ENCODE measurements around the gene DBNDD1. TPM values are rescaled to one million over a fixed set of nuclear protein-coding genes. Genes with fewer than 3 reads are reported as not detected.

Gene DBNDD1
- total RNA-seq, 1 experiment from 2014 or later, result 32.3 TPM

DNA sequence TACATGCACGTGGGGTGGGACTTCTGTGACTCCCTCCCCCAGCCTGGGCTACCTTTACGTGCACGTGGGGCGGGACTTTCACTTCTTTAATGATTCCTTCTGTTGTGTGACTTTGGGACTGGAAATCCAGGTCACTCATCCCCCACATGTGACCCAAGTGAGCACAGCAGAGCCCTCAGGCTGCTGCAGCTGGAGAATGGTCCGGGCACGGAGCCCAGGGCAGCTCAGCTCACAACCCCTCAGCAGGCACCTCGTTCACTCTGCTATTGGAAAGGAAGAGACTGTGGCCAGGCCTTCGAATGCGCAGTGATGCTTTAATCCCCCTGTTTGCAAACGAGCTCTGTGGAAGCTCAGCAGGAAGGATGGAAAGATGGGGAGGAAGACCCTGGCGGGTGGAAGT lies 14.7 kb downstream of the DBNDD1 start:
- TF ChIP-seq, protein P1, sequence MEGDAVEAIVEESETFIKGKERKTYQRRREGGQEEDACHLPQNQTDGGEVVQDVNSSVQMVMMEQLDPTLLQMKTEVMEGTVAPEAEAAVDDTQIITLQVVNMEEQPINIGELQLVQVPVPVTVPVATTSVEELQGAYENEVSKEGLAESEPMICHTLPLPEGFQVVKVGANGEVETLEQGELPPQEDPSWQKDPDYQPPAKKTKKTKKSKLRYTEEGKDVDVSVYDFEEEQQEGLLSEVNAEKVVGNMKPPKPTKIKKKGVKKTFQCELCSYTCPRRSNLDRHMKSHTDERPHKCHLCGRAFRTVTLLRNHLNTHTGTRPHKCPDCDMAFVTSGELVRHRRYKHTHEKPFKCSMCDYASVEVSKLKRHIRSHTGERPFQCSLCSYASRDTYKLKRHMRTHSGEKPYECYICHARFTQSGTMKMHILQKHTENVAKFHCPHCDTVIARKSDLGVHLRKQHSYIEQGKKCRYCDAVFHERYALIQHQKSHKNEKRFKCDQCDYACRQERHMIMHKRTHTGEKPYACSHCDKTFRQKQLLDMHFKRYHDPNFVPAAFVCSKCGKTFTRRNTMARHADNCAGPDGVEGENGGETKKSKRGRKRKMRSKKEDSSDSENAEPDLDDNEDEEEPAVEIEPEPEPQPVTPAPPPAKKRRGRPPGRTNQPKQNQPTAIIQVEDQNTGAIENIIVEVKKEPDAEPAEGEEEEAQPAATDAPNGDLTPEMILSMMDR (IDR thresholded peaks at IDR 0.05), result no peak
- TF ChIP-seq TCF7L2 (IDR thresholded peaks at IDR 0.05; ENCODE audit: low read depth, low read length) (no peak), POLR2AphosphoS5 (IDR thresholded peaks at IDR 0.05; ENCODE audit: low read depth, low read length) (no peak), SIN3A (IDR thresholded peaks at IDR 0.05; ENCODE audit: borderline replicate concordance, insufficient read depth, low read depth, low read length) (no peak)
- TF ChIP-seq, protein P2, sequence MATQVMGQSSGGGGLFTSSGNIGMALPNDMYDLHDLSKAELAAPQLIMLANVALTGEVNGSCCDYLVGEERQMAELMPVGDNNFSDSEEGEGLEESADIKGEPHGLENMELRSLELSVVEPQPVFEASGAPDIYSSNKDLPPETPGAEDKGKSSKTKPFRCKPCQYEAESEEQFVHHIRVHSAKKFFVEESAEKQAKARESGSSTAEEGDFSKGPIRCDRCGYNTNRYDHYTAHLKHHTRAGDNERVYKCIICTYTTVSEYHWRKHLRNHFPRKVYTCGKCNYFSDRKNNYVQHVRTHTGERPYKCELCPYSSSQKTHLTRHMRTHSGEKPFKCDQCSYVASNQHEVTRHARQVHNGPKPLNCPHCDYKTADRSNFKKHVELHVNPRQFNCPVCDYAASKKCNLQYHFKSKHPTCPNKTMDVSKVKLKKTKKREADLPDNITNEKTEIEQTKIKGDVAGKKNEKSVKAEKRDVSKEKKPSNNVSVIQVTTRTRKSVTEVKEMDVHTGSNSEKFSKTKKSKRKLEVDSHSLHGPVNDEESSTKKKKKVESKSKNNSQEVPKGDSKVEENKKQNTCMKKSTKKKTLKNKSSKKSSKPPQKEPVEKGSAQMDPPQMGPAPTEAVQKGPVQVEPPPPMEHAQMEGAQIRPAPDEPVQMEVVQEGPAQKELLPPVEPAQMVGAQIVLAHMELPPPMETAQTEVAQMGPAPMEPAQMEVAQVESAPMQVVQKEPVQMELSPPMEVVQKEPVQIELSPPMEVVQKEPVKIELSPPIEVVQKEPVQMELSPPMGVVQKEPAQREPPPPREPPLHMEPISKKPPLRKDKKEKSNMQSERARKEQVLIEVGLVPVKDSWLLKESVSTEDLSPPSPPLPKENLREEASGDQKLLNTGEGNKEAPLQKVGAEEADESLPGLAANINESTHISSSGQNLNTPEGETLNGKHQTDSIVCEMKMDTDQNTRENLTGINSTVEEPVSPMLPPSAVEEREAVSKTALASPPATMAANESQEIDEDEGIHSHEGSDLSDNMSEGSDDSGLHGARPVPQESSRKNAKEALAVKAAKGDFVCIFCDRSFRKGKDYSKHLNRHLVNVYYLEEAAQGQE (IDR thresholded peaks at IDR 0.05; ENCODE audit: insufficient read depth in 1 of 2, low read depth in 2 of 2, low read length in 1 of 2), result no peak
- ATAC-seq (no peak), DNase-seq (ENCODE audit: low read depth, low spot score) (no peak)
- intact Hi-C loops (cut with micrococcal nuclease; ENCODE audit: unreplicated experiment) (no loop called here), in situ Hi-C loops (cut with HindIII; ENCODE audit: low pct_unique_long_range_greater_than_20kb, low sequenced_read_pairs) (no loop called here)
- POLR2A ChIA-PET, result interaction anchor here (0.6 kb wide), 1 partner anchor 17 kb away, joined by 15 read pairs; no protein-coding TSS in a partner anchor
- Histone ChIP-seq H3K4me3 (ENCODE audit: low read depth in 2 of 2, low read length in 2 of 2) (no peak overlapping the region), H3K4me1 (ENCODE audit: control insufficient read depth, insufficient read depth, low read length) (no peaks in the 10 kb centered on the region), H3K27ac (ENCODE audit: low read length) (no peak overlapping the region), H3K27me3 (ENCODE audit: control insufficient read depth, insufficient read depth, low read length) (no peaks in the 10 kb centered on the region), H3K36me3 (ENCODE audit: control insufficient read depth, insufficient read depth, low read length) (no peaks in the 10 kb centered on the region), H3K9me3 (ENCODE audit: control insufficient read depth, insufficient read depth, low read depth, low read length) (no peaks in the 10 kb centered on the region)
- CTCF ChIA-PET, result no interaction called here
- BruUV-seq (replicated peaks), result no TSS peak

DNA sequence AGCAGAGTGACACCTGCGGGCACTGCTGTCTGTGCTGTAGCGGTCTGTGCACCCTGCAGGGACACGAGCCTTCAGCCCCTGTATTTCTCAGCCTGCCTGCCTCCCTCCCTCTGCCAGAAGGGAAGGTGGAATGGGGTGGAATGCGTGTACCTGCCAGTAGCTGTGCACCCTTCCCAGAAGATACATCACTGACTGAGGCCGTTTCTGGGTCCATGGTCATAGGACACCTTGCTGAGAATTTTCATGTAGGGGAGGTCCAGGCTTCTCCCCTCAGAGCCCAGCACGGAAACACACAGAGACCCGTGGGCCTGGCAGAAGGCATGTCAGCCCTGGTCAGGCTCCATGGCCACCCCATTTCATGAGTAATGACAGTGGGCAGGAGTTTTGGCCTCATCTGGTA lies 16.5 kb downstream of the DBNDD1 start:
- in situ Hi-C loops (cut with HindIII; ENCODE audit: low pct_unique_long_range_greater_than_20kb, low sequenced_read_pairs), result no loop called here
- no peaks in the 10 kb centered on the region for H3K4me1 ChIP-seq (ENCODE audit: control insufficient read depth, insufficient read depth, low read length)
- no peaks in the 10 kb centered on the region for H3K27me3 ChIP-seq (ENCODE audit: control insufficient read depth, insufficient read depth, low read length)
- BruUV-seq (replicated peaks), result no TSS peak
- no peak for TF ChIP-seq SIN3A (IDR thresholded peaks at IDR 0.05; ENCODE audit: borderline replicate concordance, insufficient read depth, low read depth, low read length)
- TF ChIP-seq TCF7L2 (IDR thresholded peaks at IDR 0.05; ENCODE audit: low read depth, low read length), result no peak
- TF ChIP-seq, protein P2 (IDR thresholded peaks at IDR 0.05; ENCODE audit: insufficient read depth in 1 of 2, low read depth in 2 of 2, low read length in 1 of 2), result no peak
- TF ChIP-seq, protein P1 (IDR thresholded peaks at IDR 0.05), result no peak
- TF ChIP-seq POLR2AphosphoS5 (IDR thresholded peaks at IDR 0.05; ENCODE audit: low read depth, low read length), result no peak
- H3K4me3 ChIP-seq (ENCODE audit: low read depth in 2 of 2, low read length in 2 of 2), result no peak overlapping the region
- CTCF ChIA-PET, result no interaction called here
- POLR2A ChIA-PET, result no interaction called here
- H3K9me3 ChIP-seq (ENCODE audit: control insufficient read depth, insufficient read depth, low read depth, low read length), result no peaks in the 10 kb centered on the region
- DNase-seq (ENCODE audit: low read depth, low spot score) (no peak), ATAC-seq (no peak)
- H3K27ac ChIP-seq (ENCODE audit: low read length), result no peak overlapping the region
- intact Hi-C loops (cut with micrococcal nuclease; ENCODE audit: unreplicated experiment), result no loop called here
- no peaks in the 10 kb centered on the region for H3K36me3 ChIP-seq (ENCODE audit: control insufficient read depth, insufficient read depth, low read length)

All from Panc1 (cell line).